ENCODE measurements around the gene MDH2.
"Not testable (repeated sequence)": the region's sequence is repeated elsewhere in the genome, so short reads cannot be mapped to it uniquely, and the experiment has no call there.

MDH2 gene

DNA sequence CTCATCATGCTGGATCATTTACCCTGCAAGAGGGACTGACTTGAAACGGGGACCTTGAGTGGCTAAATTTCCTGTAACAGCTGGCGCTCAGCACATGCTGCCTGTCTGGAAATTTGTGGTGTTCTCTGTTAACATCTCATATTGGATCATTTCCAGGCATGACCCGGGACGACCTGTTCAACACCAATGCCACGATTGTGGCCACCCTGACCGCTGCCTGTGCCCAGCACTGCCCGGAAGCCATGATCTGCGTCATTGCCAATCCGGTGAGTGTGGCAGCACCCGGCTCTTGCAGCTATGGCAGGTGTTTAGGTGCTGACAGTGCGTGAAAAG lies 9.9 kb downstream of the MDH2 start:
- H3K36me3 ChIP-seq (ENCODE audit: control insufficient read depth, insufficient read depth, low read length): peaks cover 79% of the 10 kb centered on the region
- no peaks in the 10 kb centered on the region for H3K9me3 ChIP-seq (ENCODE audit: control insufficient read depth, low read length)
- no peak overlapping the region for H3K4me3 ChIP-seq (ENCODE audit: insufficient read depth, low read depth, low read length, poor library complexity, severe bottlenecking)

GRCh38 chr7:76058745-76059144 lies 10.8 kb downstream of the MDH2 start:
- not testable (repeated sequence) for DNase-seq; H3K27ac ChIP-seq (ENCODE audit: insufficient read depth, low read length, poor library complexity, severe bottlenecking); H3K4me1 ChIP-seq (ENCODE audit: control insufficient read depth, insufficient read depth, low read length, poor library complexity, severe bottlenecking); H3K4me3 ChIP-seq (ENCODE audit: insufficient read depth, low read depth, low read length, poor library complexity, severe bottlenecking); H3K9me3 ChIP-seq (ENCODE audit: control insufficient read depth, low read length); H3K27me3 ChIP-seq (replicated peaks; ENCODE audit: control insufficient read depth, insufficient read depth, low read length, poor library complexity, severe bottlenecking)
- peaks cover 85% of the 10 kb centered on the region for H3K36me3 ChIP-seq (ENCODE audit: control insufficient read depth, insufficient read depth, low read length)

More for the DNA sequence above, 9.9 kb downstream of the MDH2 start:
- Histone ChIP-seq H3K27ac (ENCODE audit: insufficient read depth, low read length, poor library complexity, severe bottlenecking) (no peak overlapping the region), H3K4me1 (ENCODE audit: control insufficient read depth, insufficient read depth, low read length, poor library complexity, severe bottlenecking) (no peaks in the 10 kb centered on the region), H3K27me3 (replicated peaks; ENCODE audit: control insufficient read depth, insufficient read depth, low read length, poor library complexity, severe bottlenecking) (no peaks in the 10 kb centered on the region)
- DNase-seq: no peak

DNA sequence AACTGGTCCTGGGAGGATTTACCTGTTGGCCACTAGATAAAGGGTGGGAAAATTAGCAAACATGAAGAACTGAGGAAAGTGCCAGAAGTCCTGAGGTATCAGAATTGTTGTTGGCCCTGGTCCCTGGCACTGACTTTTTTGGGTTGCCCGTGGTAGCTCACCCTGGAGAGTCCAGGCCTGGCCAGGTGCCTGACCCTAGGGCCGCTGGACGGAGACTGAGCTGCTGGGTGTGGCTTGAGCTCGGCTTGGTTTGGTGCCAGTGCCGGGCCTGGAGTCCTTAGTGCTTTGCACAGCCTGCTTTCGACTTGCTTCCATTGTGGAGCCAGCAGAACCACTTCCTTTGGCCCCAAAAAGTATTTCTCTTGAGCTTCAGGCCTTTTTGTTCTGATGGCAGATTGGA lies 12.9 kb downstream of the MDH2 start:
- no peaks in the 10 kb centered on the region for H3K4me1 ChIP-seq (ENCODE audit: control insufficient read depth, insufficient read depth, low read length, poor library complexity, severe bottlenecking)
- no peak overlapping the region for H3K4me3 ChIP-seq (ENCODE audit: insufficient read depth, low read depth, low read length, poor library complexity, severe bottlenecking)
- no peaks in the 10 kb centered on the region for H3K27me3 ChIP-seq (replicated peaks; ENCODE audit: control insufficient read depth, insufficient read depth, low read length, poor library complexity, severe bottlenecking)
- DNase-seq: no peak
- H3K27ac ChIP-seq (ENCODE audit: insufficient read depth, low read length, poor library complexity, severe bottlenecking): no peak overlapping the region
- no peaks in the 10 kb centered on the region for H3K9me3 ChIP-seq (ENCODE audit: control insufficient read depth, low read length)
- H3K36me3 ChIP-seq (ENCODE audit: control insufficient read depth, insufficient read depth, low read length): peaks cover 92% of the 10 kb centered on the region

DNA sequence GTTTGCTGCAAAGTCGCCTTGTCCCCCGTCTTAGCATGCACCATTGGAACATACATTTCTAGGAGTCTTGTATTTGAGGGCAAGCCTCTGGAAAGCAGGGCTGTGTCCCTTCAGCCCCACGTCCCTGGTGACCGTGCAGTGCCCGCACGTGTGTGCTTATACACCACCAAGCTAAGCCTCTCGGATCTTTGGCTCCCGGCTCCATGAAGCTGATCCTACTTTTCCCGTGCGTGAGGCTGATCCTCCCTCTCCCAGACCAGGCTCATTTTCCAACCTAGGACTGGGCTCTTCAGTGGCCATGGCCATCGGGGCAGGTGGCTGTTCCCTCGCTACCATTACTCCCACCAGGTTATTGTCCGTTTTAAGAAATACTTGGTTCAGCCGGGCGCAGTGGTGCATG lies 14.3 kb downstream of the MDH2 start:
- Histone ChIP-seq H3K4me1 (ENCODE audit: control insufficient read depth, insufficient read depth, low read length, poor library complexity, severe bottlenecking) (no peaks in the 10 kb centered on the region), H3K36me3 (ENCODE audit: control insufficient read depth, insufficient read depth, low read length) (peaks cover 95% of the 10 kb centered on the region), H3K27me3 (replicated peaks; ENCODE audit: control insufficient read depth, insufficient read depth, low read length, poor library complexity, severe bottlenecking) (no peaks in the 10 kb centered on the region), H3K4me3 (ENCODE audit: insufficient read depth, low read depth, low read length, poor library complexity, severe bottlenecking) (no peak overlapping the region), H3K27ac (ENCODE audit: insufficient read depth, low read length, poor library complexity, severe bottlenecking) (no peak overlapping the region), H3K9me3 (ENCODE audit: control insufficient read depth, low read length) (no peaks in the 10 kb centered on the region)
- DNase-seq: no peak

DNA sequence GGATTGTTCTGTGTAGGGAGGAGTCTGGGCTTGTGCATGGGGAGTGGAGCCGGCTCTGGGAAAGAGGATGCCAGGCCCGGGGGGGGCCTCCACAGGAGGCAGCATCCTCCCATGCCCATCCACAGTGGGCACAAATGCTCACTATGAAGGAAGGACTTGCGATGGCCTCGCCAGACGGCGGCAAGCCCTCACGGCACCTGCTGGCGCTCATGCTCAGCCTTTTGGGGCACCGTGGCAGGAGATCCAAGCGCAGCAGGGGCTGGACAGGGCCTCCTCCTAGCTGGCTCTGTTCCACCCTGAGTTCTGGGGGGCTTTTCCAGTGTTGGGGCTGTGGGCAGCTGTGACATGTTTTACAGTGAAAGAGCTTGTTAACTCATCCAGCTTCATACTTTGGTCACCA lies 15.2 kb downstream of the MDH2 start:
- peaks cover 86% of the 10 kb centered on the region for H3K36me3 ChIP-seq (ENCODE audit: control insufficient read depth, insufficient read depth, low read length)
- H3K4me3 ChIP-seq (ENCODE audit: insufficient read depth, low read depth, low read length, poor library complexity, severe bottlenecking): no peak overlapping the region
- no peaks in the 10 kb centered on the region for H3K4me1 ChIP-seq (ENCODE audit: control insufficient read depth, insufficient read depth, low read length, poor library complexity, severe bottlenecking)
- no peak for DNase-seq
- H3K27me3 ChIP-seq (replicated peaks; ENCODE audit: control insufficient read depth, insufficient read depth, low read length, poor library complexity, severe bottlenecking): no peaks in the 10 kb centered on the region
- H3K9me3 ChIP-seq (ENCODE audit: control insufficient read depth, low read length): no peaks in the 10 kb centered on the region
- no peak overlapping the region for H3K27ac ChIP-seq (ENCODE audit: insufficient read depth, low read length, poor library complexity, severe bottlenecking)

GRCh38 chr7:76063525-76063924 lies 15.6 kb downstream of the MDH2 start:
- Histone ChIP-seq H3K36me3 (ENCODE audit: control insufficient read depth, insufficient read depth, low read length) (peaks cover 82% of the 10 kb centered on the region), H3K4me3 (ENCODE audit: insufficient read depth, low read depth, low read length, poor library complexity, severe bottlenecking) (no peak overlapping the region), H3K9me3 (ENCODE audit: control insufficient read depth, low read length) (no peaks in the 10 kb centered on the region), H3K4me1 (ENCODE audit: control insufficient read depth, insufficient read depth, low read length, poor library complexity, severe bottlenecking) (no peaks in the 10 kb centered on the region), H3K27me3 (replicated peaks; ENCODE audit: control insufficient read depth, insufficient read depth, low read length, poor library complexity, severe bottlenecking) (no peaks in the 10 kb centered on the region), H3K27ac (ENCODE audit: insufficient read depth, low read length, poor library complexity, severe bottlenecking) (no peak overlapping the region)
- no peak for DNase-seq

- no peaks in the 10 kb centered on the region for H3K27me3 ChIP-seq (replicated peaks; ENCODE audit: control insufficient read depth, insufficient read depth, low read length, poor library complexity, severe bottlenecking)
- no peak for DNase-seq
- H3K4me1 ChIP-seq (ENCODE audit: control insufficient read depth, insufficient read depth, low read length, poor library complexity, severe bottlenecking): no peaks in the 10 kb centered on the region
- no peak overlapping the region for H3K27ac ChIP-seq (ENCODE audit: insufficient read depth, low read length, poor library complexity, severe bottlenecking)
- H3K9me3 ChIP-seq (ENCODE audit: control insufficient read depth, low read length): no peaks in the 10 kb centered on the region
- H3K4me3 ChIP-seq (ENCODE audit: insufficient read depth, low read depth, low read length, poor library complexity, severe bottlenecking): no peak overlapping the region
- H3K36me3 ChIP-seq (ENCODE audit: control insufficient read depth, insufficient read depth, low read length): peaks cover 73% of the 10 kb centered on the region
Measured at GRCh38 chr7:76064208-76064970, 16.5 kb downstream of the MDH2 start.

DNA sequence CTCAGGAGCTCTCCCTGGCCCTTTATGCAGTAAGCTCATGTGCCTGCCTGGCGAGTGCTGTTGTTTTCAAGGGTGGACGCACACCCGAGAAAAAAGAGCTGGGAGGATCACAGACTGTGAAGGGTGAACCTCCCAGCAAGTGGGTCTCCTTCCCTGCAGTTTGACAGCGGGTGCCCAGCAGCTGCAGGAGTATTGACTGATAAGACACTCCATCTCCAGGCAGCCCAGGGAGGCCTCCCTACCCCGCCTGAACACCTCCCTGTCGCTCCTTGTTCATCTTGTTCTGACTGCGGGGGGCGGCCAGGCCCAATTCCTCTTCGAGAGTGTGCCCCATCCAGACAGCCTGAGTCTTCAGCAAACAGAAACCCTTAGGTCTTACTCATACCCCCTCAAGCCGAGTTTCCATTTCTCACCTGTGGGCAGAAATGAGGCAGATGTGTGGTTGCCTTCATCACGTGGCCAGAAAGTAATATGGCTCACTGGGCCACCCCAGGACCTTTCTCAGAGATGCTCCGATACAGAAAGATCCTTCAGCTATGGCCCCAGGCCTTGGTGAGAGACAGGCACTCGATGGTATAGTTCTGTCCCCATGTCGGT lies 17.2 kb downstream of the MDH2 start:
- Histone ChIP-seq H3K27me3 (replicated peaks; ENCODE audit: control insufficient read depth, insufficient read depth, low read length, poor library complexity, severe bottlenecking) (no peaks in the 10 kb centered on the region), H3K9me3 (ENCODE audit: control insufficient read depth, low read length) (no peaks in the 10 kb centered on the region), H3K4me1 (ENCODE audit: control insufficient read depth, insufficient read depth, low read length, poor library complexity, severe bottlenecking) (no peaks in the 10 kb centered on the region), H3K36me3 (ENCODE audit: control insufficient read depth, insufficient read depth, low read length) (peaks cover 66% of the 10 kb centered on the region), H3K27ac (ENCODE audit: insufficient read depth, low read length, poor library complexity, severe bottlenecking) (no peak overlapping the region), H3K4me3 (ENCODE audit: insufficient read depth, low read depth, low read length, poor library complexity, severe bottlenecking) (no peak overlapping the region)
- no peak for DNase-seq

DNA sequence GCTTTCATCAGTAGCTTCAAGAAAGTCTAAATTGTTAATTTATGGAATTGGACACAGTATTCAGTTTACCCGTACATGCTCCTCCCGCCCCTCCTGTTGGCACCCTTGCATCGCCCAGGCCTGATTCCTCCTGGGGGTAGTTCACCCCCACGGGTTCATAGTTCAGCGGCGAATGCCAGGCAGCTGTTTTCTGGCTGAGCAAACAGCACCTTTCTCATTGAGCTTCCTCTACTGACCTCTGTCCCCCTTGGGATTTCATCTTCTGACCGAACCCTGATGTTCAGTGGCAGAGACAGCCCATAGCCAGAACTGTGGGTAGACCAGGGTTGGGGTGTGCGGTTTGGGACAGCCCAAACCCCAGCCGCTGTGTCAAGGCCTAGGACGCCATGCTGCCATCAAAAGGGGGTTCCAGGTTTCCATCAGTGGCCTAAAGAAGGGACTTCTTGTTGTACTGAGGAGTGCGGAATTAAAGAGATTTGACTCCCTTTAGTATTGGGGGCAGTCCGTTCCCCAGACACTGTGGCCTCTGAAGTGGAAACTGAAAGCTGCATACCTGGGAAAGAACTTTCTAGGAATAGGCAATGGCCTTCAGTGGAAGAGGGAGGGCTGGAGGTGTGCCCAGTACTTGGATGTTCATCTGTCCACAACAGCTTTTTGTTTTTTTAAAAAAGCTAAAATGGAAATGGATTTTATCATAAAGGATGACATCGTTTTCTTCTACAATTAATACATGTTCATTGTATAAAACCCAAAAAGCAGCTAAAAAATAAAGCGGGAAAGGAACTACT lies 19.0 kb downstream of the MDH2 start:
- H3K36me3 ChIP-seq (ENCODE audit: control insufficient read depth, insufficient read depth, low read length): peaks cover 48% of the 10 kb centered on the region
- no peaks in the 10 kb centered on the region for H3K4me1 ChIP-seq (ENCODE audit: control insufficient read depth, insufficient read depth, low read length, poor library complexity, severe bottlenecking)

GRCh38 chr7:76069238-76069638 lies 21.3 kb downstream of the MDH2 start:
- no peak overlapping the region for H3K4me3 ChIP-seq (ENCODE audit: insufficient read depth, low read depth, low read length, poor library complexity, severe bottlenecking)
- DNase-seq: no peak
- no peaks in the 10 kb centered on the region for H3K27me3 ChIP-seq (replicated peaks; ENCODE audit: control insufficient read depth, insufficient read depth, low read length, poor library complexity, severe bottlenecking)
- no peaks in the 10 kb centered on the region for H3K9me3 ChIP-seq (ENCODE audit: control insufficient read depth, low read length)
- no peaks in the 10 kb centered on the region for H3K4me1 ChIP-seq (ENCODE audit: control insufficient read depth, insufficient read depth, low read length, poor library complexity, severe bottlenecking)
- peaks cover 30% of the 10 kb centered on the region for H3K36me3 ChIP-seq (ENCODE audit: control insufficient read depth, insufficient read depth, low read length)
- no peak overlapping the region for H3K27ac ChIP-seq (ENCODE audit: insufficient read depth, low read length, poor library complexity, severe bottlenecking)

More for the DNA sequence above, 19.0 kb downstream of the MDH2 start:
- H3K27me3 ChIP-seq (replicated peaks; ENCODE audit: control insufficient read depth, insufficient read depth, low read length, poor library complexity, severe bottlenecking): no peaks in the 10 kb centered on the region
- DNase-seq: no peak
- H3K27ac ChIP-seq (ENCODE audit: insufficient read depth, low read length, poor library complexity, severe bottlenecking): no peak overlapping the region
- no peaks in the 10 kb centered on the region for H3K9me3 ChIP-seq (ENCODE audit: control insufficient read depth, low read length)
- H3K4me3 ChIP-seq (ENCODE audit: insufficient read depth, low read depth, low read length, poor library complexity, severe bottlenecking): no peak overlapping the region

Measured in effector memory CD4-positive, alpha-beta T cell (primary cell).